GM18951 (cell line): ENCODE measurements around the gene CRIP2.

Experiments used
- POLR2A ChIP-seq: IDR thresholded peaks from 4 replicates; pipeline ENCODE4 v1.6.1; 2011; ENCODE audit warnings: mild to moderate bottlenecking; ENCODE audit not compliant: insufficient read length, insufficient read depth; ENCODE audit errors: extremely low read depth
- in situ Hi-C: fragments of 300-500 bp; cut with MboI; formaldehyde crosslinking; loops from one replicate; pipeline ENCODE4 v1.12.0; 2022; ENCODE audit warnings: low sequenced_read_pairs, mixed read lengths, inconsistent platforms; ENCODE audit not compliant: unreplicated experiment

The CRIP2 gene, protein sequence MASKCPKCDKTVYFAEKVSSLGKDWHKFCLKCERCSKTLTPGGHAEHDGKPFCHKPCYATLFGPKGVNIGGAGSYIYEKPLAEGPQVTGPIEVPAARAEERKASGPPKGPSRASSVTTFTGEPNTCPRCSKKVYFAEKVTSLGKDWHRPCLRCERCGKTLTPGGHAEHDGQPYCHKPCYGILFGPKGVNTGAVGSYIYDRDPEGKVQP

DNA sequence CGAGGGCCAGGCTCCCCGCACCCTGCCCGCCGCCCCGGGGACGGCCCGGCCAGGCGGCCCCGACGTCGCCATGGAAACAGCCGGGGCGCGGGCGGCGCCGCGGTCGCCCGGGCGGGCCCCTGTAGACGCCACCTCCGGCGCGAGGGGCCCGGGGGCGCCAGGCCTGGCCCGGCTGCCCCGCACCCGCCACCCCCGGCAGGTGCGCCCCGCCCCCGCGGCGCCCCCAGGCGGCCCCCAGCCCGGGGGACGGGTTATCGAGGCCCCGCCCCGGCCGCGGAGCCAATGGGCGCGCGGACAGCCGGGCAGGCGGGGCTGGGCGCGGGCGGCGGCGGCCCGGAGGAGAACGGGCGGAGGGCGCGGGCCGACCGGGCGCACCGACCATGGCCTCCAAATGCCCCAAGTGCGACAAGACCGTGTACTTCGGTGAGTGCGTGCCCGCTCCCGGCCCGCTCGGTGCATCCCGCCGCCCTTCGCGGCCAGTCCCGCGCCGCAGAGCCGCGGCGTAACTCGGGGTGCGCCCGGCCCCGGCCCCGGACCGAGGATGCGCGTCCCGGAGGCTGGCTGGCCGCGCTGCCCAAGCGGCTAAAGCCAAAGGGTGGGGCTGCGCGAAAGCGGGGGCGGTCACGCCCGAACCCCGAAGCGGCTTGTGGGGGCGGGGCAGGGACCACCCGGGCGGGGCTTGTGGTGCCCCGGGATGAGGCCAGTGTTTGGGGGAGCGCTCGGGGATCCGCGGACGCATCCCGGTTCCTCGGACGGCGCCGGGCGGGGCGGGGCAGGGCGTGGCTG is at the start of gene CRIP2:
Gene CRIP2, plus strand, starts transcription at position 339 of the 786 bp plus-strand sequence. Its CDS starts 42 bp downstream, at position 381.
- in situ Hi-C loops, result no loop called here
- TF ChIP-seq POLR2A, result no peak

DNA sequence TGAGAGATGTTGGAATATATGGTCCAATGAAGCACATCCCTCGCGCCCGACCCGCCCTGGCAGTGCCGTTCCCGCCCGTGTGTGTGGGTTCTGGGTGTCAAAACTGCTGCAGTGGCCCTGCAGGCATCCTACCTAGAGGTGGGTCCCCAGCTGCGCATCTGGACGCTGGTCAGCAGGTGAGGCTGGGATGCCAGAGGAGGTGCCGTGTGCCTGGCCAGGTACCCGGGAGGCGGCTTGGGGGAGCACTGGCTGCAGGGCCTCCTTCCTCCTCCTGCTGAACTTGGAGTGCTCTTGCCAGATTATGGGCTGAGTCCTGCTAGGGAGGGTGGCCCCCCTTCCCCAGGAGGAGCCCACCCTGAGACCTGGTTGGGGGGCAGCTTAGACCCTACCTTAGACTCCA is 49.8 kb upstream of the CRIP2 start:
- in situ Hi-C loops, result no loop called here
- TF ChIP-seq POLR2A, result no peak

DNA sequence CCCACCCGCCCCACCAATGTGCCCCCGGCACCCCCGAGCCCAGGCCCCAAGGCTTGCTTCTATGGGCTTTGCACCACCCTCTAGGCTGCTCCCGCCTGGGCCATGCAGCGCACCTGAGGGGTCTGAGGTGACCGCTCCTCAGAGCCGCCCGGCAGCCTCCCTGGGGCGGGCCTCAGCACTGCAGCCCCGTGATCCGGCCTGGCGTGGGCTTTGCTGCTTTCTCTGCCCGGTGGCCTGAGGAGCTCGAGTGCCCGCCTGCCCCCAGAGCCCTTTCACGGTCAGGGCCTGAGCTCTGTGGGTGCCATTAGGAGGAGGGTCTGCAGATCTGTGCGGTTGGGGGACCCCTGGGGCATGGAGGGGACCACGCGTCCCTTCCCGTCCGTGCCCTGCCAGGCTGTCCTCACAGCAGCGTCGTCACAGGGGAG is 48.8 kb upstream of the CRIP2 start:
- in situ Hi-C loops, result no loop called here
- no peak for TF ChIP-seq POLR2A

DNA sequence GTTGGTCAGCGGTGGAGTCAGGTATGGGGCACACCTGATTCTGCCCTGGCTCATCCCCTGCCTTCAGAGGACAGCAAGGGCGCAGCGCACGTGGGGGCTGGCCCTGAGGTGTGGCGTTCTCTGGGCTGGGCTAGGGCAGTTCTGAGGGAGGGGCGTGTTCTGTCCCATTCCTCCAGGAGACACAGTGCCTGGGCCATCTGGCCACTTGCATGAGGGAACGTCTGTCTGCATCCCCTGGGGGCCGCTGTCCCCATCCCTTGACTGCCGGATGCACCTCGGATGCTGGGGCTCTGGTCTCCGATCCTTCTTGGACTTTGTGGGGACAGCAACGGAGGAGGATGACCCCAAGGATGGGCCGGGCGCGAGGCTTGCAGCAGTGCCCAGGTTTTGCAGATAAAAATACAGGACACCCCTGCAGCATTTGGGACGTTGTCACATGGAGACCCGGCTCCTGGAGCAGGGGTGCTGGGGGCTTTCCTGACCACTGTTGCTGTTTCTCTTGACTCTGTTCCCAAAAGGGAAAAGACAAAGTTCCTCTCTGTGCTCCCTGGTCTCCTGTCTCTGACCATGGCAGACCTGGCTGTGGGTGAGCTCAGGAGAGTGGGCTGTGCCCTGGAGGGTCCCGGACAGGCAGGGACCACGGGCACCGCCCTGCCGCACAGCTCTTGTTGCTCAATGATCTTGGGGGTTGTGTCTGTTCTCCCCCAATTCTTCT is 48.0 kb upstream of the CRIP2 start:
- in situ Hi-C loops, result no loop called here
- no peak for TF ChIP-seq POLR2A

DNA sequence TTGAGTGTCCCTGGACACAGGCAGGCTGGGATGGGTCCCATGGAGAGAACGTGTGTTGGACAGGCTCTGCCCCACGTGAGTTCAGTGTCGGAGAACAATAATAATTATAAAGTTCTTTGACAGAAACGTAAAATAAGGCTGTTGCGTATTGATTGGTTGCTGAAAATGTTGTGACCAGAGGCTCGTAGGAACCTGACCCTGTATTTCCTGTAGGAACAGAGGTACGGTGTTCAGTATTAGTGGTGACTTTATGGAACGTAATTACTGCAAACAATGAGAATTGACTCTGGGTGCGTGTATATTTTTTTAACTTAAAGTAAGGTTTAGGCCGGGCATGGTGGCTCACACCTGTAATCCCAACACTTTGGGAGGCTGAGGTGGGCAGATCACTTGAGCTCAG is 47.2 kb upstream of the CRIP2 start:
- in situ Hi-C loops, result no loop called here
- TF ChIP-seq POLR2A, result no peak

DNA sequence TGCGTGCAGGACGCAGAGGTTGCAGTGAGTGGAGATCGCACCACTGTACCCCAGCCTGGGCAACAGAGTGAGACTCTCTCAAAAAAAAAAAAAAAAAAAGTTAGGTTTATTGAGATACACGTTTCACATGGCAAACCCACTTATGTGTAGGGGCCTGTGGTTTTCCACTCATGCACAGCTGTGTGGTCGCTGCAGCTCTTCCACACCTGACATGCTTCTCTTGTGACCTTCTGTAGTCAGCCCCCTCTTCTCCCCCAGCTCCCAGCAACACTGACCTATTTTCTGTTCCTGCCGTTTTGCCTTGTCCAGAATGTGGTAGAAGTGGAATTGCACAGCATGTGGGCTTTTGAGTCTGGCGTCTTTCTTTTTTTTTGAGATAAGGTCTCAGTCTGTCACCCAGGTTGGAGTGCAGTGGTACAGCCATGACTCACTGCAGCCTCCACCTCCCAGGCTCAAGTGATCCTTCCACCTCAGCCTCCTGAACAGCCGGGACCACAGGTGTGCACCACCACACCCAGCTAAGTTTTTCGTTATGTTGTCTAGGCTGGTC is 46.6 kb upstream of the CRIP2 start:
- TF ChIP-seq POLR2A, result no peak
- in situ Hi-C loops, result no loop called here

DNA sequence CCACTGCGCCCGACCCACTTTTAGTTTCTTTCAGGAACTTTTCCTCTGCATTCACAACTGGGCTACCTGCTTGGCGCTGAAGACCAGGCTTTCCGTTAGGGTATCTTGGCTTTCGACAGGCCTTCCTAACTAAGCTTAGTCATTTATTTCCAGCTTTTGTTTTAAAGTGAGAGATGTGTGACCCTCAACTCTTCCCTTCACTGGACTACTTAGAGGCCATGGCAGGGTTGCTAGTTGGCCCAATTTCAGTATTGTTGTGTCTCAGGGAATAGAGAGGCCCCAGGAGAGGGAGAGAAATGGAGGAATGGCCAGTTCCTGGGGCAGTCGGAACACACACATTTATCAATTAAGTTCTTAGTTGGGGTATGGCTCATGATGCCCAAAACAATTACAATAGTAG is 44.6 kb upstream of the CRIP2 start:
- no peak for TF ChIP-seq POLR2A
- in situ Hi-C loops, result no loop called here

DNA sequence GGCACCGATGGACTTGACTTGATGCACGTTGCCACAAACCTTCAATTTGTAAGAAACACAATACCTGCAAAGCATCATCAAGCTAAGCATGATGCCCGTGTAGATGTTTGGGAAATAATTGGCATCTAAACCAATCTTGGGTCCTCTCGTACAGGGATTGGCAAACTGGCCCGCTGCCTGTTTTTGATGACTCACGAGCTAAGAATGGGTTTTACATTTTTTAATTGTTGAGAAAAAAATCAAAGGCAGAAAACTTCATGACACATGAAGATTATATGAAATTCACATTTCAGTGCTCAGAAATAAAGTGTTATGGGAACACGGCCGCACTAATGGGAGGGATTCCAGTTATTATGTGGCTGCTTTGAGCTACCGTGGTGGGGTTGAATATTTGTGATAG is 44.1 kb upstream of the CRIP2 start:
- no peak for TF ChIP-seq POLR2A
- in situ Hi-C loops, result no loop called here

DNA sequence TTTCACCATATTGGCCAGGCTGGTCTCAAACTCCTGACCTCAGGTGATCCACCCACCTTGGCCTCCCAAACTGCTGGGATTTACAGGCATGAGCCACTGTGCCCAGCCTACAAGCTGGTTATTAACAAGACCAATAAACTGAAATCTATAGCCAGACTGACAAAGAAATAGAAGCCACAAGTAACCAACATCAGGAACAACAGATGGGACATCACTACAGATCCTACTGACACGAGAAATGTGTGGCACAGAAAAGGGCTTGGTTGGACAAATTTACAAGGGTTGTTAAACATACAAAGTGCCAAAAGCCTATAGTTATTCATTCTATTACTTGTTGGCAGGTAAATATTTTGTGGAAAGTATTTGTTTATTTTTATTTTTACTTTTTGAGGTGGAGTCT is 43.4 kb upstream of the CRIP2 start:
- in situ Hi-C loops, result no loop called here
- no peak for TF ChIP-seq POLR2A

DNA sequence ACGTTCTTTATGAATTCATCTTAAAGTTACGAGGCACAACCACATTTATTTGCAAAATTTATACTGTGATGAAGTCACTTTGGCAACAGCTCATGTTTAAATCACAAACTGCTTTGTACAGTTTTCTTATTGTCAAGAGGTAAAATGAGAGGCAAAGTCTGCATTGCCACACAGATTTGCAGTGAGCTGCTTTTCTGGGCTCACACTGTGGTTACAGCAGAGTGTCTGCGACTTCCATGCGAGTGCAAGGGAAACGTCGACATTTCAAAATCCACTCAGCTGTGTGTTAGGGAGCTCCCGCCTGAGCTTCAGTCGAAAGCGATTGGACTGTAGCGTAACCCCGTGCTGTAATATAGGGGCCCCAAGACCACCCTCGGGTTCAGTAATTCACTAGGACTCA is 42.0 kb upstream of the CRIP2 start:
- in situ Hi-C loops, result no loop called here
- TF ChIP-seq POLR2A, result no peak

DNA sequence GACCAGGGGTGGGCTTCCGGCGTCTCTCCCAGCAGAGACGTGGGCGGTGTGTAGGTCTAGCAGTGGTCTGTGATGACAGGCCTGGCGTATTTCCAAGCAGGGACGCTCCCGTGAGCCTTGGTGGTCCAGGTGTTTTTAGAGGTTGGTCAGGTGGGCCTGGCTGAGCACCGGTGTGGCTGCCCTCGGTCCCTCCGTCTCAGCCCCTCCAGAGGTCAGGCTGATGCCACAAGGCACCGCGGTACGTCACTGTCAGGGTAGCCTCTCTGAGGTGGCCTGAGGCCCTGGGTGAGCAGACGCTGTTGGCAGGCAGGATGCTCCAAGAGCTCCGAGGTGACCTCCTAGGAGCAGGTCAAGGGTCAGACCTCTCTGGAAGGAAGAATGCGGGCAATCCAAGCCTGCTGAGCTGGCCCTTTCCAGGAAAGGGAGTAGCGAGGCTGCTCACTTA is 41.4 kb upstream of the CRIP2 start:
- in situ Hi-C loops, result no loop called here
- TF ChIP-seq POLR2A, result no peak

DNA sequence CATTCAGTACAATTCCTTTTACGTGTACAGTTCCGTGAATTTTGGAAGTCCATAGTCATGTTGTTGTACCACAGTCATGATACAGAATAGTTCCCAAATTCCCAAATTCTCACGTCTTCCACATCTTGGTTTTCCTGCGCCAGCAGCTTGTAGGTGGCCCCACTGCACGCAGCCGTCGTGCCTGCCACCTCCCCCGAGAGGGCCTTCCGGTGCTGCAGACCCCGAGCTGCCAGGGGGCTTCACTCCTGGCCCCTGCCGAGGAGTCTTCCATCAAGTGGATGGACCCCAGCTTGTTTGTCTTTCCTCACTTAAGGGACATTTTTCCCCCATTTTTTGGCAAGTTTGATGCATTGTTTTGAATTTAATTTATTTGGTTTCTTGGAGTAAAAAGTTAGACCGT is 38.2 kb upstream of the CRIP2 start:
- in situ Hi-C loops, result no loop called here
- TF ChIP-seq POLR2A, result no peak
